Kidney epithelial cell (primary cell): Measurements from ENCODE around the gene UCHL3. TPM values are rescaled to one million over a fixed set of nuclear protein-coding genes. Genes with fewer than 3 reads are reported as not detected.

Source experiments
- DNase-seq: peaks from one replicate; pipeline ENCODE4 v3.0.0-alpha.2; 2010; ENCODE audit warnings: low read depth
- H3K27me3 ChIP-seq: 2 replicates; pipeline ENCODE4 v1.6.0; 2011; ENCODE audit warnings: low read length; ENCODE audit not compliant: control insufficient read depth, insufficient read depth
- H3K36me3 ChIP-seq: 2 replicates; pipeline ENCODE4 v1.5.1; 2011; ENCODE audit warnings: low read length; ENCODE audit not compliant: control insufficient read depth, insufficient read depth
- H3K4me3 ChIP-seq: 2 replicates; pipeline ENCODE4 v1.5.1; 2011; ENCODE audit warnings: low read depth, mild to moderate bottlenecking, control low read depth, low read length
- total RNA-seq: library from RNA; depleted of rRNA; stranded (reverse); fragments of >200 nt; gene quantifications from 2 replicates; pipeline ENCODE4 v1.2.3, GENCODE V29; 2015
- TF ChIP-seq, protein P1 (sequence below): IDR thresholded peaks from 2 replicates; pipeline ENCODE4 v1.5.1; 2011; ENCODE audit warnings: mild to moderate bottlenecking, moderate library complexity, low read length, control low read depth, inconsistent platforms; ENCODE audit not compliant: insufficient read depth, poor library complexity, severe bottlenecking

The UCHL3 gene
- total RNA-seq, 1 donor from 2014 or later = 75.5 TPM

DNA sequence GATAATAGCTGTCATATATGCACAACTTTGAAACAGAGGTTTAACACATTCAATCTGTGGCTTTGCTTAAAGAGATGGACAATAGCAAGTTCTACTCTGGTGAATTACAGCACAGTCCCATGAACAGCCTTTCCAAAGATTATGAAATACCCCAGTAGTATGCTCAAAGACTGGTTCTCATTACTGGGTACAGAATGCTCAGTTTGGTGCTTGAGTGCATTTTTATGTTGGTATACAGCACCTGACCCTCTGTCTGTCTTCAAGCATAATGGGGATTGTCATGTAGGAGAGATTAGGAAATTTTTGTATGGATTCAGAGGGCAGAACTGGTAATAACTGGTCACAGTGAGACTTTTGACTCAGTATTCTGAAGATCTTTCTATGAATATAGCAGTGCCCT is 94.1 kb downstream of the UCHL3 start:
- no peak for DNase-seq
- Histone ChIP-seq H3K36me3 (no peaks in the 10 kb centered on the region), H3K4me3 (no peak overlapping the region), H3K27me3 (no peaks in the 10 kb centered on the region)
- TF ChIP-seq, protein P1, sequence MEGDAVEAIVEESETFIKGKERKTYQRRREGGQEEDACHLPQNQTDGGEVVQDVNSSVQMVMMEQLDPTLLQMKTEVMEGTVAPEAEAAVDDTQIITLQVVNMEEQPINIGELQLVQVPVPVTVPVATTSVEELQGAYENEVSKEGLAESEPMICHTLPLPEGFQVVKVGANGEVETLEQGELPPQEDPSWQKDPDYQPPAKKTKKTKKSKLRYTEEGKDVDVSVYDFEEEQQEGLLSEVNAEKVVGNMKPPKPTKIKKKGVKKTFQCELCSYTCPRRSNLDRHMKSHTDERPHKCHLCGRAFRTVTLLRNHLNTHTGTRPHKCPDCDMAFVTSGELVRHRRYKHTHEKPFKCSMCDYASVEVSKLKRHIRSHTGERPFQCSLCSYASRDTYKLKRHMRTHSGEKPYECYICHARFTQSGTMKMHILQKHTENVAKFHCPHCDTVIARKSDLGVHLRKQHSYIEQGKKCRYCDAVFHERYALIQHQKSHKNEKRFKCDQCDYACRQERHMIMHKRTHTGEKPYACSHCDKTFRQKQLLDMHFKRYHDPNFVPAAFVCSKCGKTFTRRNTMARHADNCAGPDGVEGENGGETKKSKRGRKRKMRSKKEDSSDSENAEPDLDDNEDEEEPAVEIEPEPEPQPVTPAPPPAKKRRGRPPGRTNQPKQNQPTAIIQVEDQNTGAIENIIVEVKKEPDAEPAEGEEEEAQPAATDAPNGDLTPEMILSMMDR = no peak

DNA sequence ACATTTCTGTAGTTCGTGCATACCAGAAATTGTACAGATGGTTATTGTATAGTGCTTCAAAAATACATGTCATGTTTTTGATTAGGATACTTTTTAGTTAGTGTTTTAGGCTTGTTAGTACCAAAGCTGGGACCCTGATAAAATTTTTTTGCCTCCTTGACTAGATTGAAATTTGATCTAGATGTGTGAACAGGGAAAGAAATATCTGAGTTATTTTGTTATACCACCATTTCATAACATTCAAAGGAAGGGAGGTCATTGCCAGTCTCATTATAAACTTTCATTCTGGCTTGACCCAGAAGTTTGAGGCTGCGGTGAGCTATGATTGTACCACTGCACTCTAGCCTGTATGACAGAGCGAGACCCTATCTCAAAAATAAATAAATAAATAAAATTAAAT is 95.5 kb downstream of the UCHL3 start:
- no peak for DNase-seq
- no peak overlapping the region for H3K4me3 ChIP-seq
- H3K27me3 ChIP-seq = no peaks in the 10 kb centered on the region
- TF ChIP-seq, protein P1 = no peak
- no peaks in the 10 kb centered on the region for H3K36me3 ChIP-seq

DNA sequence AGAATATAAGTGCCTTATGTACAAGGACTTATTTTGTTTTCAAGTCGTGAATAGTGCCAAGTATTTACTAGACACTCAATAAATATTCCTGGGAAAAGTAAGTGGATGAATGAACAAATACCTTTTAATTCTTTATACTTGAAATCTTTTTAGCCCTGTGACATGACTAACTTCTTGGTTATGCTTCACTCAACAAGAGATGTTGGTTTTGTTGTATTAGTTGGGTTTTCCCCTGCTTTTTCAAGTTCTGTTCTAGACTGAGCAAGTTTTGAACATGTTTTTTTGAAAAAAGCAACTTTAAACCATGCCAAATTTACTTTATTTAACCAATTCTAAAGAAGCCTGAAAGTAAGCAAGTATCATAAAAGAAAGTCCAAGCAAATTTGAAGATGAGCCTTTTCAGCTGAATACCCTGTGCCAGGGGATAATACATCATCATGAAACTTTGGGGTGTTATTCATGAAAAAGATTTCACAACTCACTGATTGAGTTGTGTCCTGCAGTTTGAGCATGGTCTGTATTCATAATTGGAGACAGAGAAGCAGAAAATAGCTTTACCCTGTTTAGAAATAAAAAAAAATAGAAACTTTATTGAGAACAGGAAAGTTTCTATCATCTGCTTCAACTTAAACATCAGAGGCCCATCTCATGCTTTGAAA is 97.7 kb downstream of the UCHL3 start:
- no peak overlapping the region for H3K4me3 ChIP-seq

DNA sequence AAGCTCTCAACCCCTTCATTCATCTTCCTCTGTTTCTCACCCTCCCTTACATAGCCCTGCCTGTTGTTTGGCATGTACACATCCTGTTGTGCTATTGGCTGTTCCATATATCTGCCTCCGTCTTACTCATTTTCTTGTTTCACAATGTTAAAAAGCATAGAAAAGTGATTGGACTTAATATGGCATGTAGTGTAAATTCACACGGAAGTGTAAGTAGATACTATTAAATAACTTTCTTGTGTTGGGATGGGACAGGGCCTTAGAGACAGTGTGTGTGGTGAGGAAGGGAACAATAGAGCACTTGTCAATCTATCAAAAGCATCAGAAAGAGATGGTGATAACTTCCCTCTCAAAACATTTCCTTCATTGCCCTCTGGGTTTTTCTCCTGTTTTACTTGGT is 98.9 kb downstream of the UCHL3 start:
- H3K4me3 ChIP-seq = no peak overlapping the region
- TF ChIP-seq, protein P1 = no peak
- no peaks in the 10 kb centered on the region for H3K27me3 ChIP-seq
- no peak for DNase-seq
- H3K36me3 ChIP-seq = no peaks in the 10 kb centered on the region

More for the DNA sequence above, 97.7 kb downstream of the UCHL3 start:
- Histone ChIP-seq H3K36me3 (no peaks in the 10 kb centered on the region), H3K27me3 (no peaks in the 10 kb centered on the region)
- no peak for DNase-seq
- TF ChIP-seq, protein P1 = no peak

DNA sequence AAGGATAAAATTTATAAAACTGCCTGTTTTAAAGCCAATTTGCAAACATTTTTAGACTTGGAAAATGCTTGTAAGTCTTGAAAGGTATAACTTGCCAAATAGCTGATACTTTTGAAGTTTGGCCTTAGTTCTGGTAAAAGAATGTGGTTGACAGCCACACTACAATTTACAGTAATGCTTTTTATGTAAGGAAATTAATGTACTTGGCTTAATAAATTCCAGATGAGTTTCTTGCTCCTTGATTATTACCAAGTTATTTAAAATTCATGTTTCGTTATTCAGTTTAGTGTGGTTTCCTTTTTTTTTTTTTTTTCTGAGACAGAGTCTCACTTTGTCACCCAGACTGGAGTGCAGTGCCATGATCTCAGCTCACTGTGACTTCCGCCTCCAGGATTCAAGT is 101.4 kb downstream of the UCHL3 start:
- no peak for DNase-seq
- TF ChIP-seq, protein P1 = no peak
- H3K36me3 ChIP-seq = no peaks in the 10 kb centered on the region
- H3K27me3 ChIP-seq = no peaks in the 10 kb centered on the region
- no peak overlapping the region for H3K4me3 ChIP-seq

DNA sequence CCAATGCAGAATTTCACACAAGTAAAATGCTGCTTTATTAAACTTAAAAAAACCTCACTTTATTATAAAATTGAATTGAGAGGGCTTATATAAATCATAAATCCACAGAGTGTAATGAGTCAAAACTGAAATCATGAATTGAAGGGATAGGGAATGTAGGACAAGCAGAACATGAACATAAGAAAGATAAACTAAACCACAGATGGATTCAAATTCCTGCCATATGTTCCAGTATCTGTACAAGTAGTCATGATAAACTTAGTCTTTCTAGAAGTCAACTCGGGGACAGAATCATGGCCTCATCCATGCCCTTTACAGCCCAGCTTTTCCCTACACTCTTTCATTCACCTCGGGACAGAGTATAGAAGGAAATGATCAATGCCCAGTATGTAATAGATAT is 103.1 kb downstream of the UCHL3 start:
- H3K36me3 ChIP-seq = no peaks in the 10 kb centered on the region
- no peaks in the 10 kb centered on the region for H3K27me3 ChIP-seq
- no peak overlapping the region for H3K4me3 ChIP-seq
- TF ChIP-seq, protein P1 = no peak
- DNase-seq = no peak

Other genes starting within 250 kb of the UCHL3 start
- 7.9 and 8.6 TPM in 2 replicates for gene TBC1D4, start 67.6 kb upstream of the UCHL3 start, total RNA-seq
- gene COMMD6, start 11.9 kb upstream of the UCHL3 start, total RNA-seq = 60.9 and 155 TPM in 2 replicates
- 12.3 and 20.1 TPM in 2 replicates for gene LMO7, start 86.5 kb downstream of the UCHL3 start, total RNA-seq